Caco-2 (cell line): Measurements from ENCODE around the gene FAM171A2. TPM values are rescaled to one million over a fixed set of nuclear protein-coding genes. Genes with fewer than 3 reads are reported as not detected.

Experiments used
- BruUV-seq: library from RNA; stranded (reverse); fragments of 400-500 nt; replicated peaks from 2 replicates; lab custom pipeline; 2021; lab: Mats Ljungman, UMichigan
- CTCF ChIA-PET: fragments of 300-600 bp; sonication (Branson Sonifier 250); formaldehyde crosslinking; loops from one replicate; lab custom pipeline; 2022; ENCODE audit warnings: antibody characterized with exemption; lab: Charles Lee
- POLR2A ChIA-PET: fragments of 300-600 bp; sonication (Branson Sonifier 250); formaldehyde crosslinking; loops from one replicate; lab custom pipeline; 2022; ENCODE audit warnings: antibody characterized with exemption; lab: Charles Lee
- DNase-seq, 2 experiments: peaks; one replicate each; pipeline versions ENCODE4 v3.0.0 to v3.0.0-alpha.2; 2020 to 2022
- H3K27me3 ChIP-seq: replicated peaks from 2 replicates; pipeline ENCODE4 v1.6.0; 2011; ENCODE audit warnings: low read length; ENCODE audit not compliant: control insufficient read depth, insufficient read depth
- H3K36me3 ChIP-seq: 2 replicates; pipeline ENCODE4 v1.5.1; 2011; ENCODE audit warnings: low read length; ENCODE audit not compliant: control insufficient read depth, insufficient read depth
- H3K4me1 ChIP-seq: fragments of 250-450 bp; sonication (Bioruptor Pico); 2 replicates; pipeline ENCODE4 v1.5.1; 2020; ENCODE audit warnings: mild to moderate bottlenecking
- H3K4me3 ChIP-seq: 2 replicates; pipeline ENCODE4 v1.5.1; 2011; ENCODE audit warnings: low read depth, mild to moderate bottlenecking, control low read depth, low read length
- H3K9me3 ChIP-seq: fragments of 250-450 bp; sonication (Bioruptor Pico); 2 replicates; pipeline ENCODE4 v1.5.1; 2020; ENCODE audit warnings: mild to moderate bottlenecking, moderate library complexity
- H3K27ac Mint-ChIP-seq: one replicate; pipeline ENCODE4 v1.8.0; 2022; ENCODE audit warnings: mixed read lengths; ENCODE audit not compliant: unreplicated experiment
- H3K27me3 Mint-ChIP-seq: one replicate; pipeline ENCODE4 v1.8.0; 2022; ENCODE audit warnings: mixed read lengths; ENCODE audit not compliant: insufficient read depth, unreplicated experiment
- H3K36me3 Mint-ChIP-seq: one replicate; pipeline ENCODE4 v1.8.0; 2022; ENCODE audit warnings: mild to moderate bottlenecking, mixed read lengths; ENCODE audit not compliant: insufficient read depth, unreplicated experiment
- H3K4me1 Mint-ChIP-seq: one replicate; pipeline ENCODE4 v1.8.0; 2022; ENCODE audit warnings: low read depth, mixed read lengths; ENCODE audit not compliant: unreplicated experiment
- H3K4me3 Mint-ChIP-seq: one replicate; pipeline ENCODE4 v1.8.0; 2022; ENCODE audit warnings: mild to moderate bottlenecking, moderate library complexity, mixed read lengths; ENCODE audit not compliant: unreplicated experiment
- H3K9me3 Mint-ChIP-seq: one replicate; pipeline ENCODE4 v1.8.0; 2022; ENCODE audit warnings: mixed read lengths; ENCODE audit not compliant: unreplicated experiment
- CTCF ChIP-seq, 2 experiments: fragments of 200-600 bp in 1 of 2; IDR thresholded peaks; 1 replicate in 1 of 2; 2 replicates in 1 of 2; pipeline versions ENCODE4 v1.5.1 to v1.8.0; 2011 to 2022; ENCODE audit warnings: antibody characterized with exemption in 1 of 2, control low read depth in 1 of 2, inconsistent platforms in 1 of 2, low read depth in 1 of 2, low read length in 1 of 2, mild to moderate bottlenecking in 1 of 2, moderate library complexity in 1 of 2; ENCODE audit not compliant: insufficient read depth in 1 of 2, severe bottlenecking in 1 of 2, unreplicated experiment in 1 of 2
- intact Hi-C: fragments of 100-400 bp; cut with micrococcal nuclease; formaldehyde crosslinking; loops from one replicate; pipeline ENCODE4 v1.10.0; 2022; ENCODE audit not compliant: unreplicated experiment
- total RNA-seq: library from RNA; stranded (reverse); gene quantifications from 2 replicates; pipeline ENCODE4 v1.2.3, GENCODE V29; 2022

FAM171A2 gene
- total RNA-seq, 1 experiment from 2014 or later: 3.6 TPM

- intact Hi-C loops: no loop called here
- BruUV-seq: no TSS peak
- Mint-ChIP-seq H3K4me3 (no peak overlapping the region), H3K4me1 (peaks cover 17% of the 10 kb centered on the region), H3K9me3 (no peaks in the 10 kb centered on the region), H3K36me3 (peaks cover 23% of the 10 kb centered on the region), H3K27ac (no peak overlapping the region), H3K27me3 (peaks cover 19% of the 10 kb centered on the region)
- Histone ChIP-seq H3K4me3 (no peak overlapping the region), H3K36me3 (no peaks in the 10 kb centered on the region), H3K4me1 (peaks cover 13% of the 10 kb centered on the region), H3K27me3 (no peaks in the 10 kb centered on the region; the same call in 1 of the 2 replicates), H3K9me3 (no peaks in the 10 kb centered on the region)
- no peak for TF ChIP-seq CTCF (IDR thresholded peaks at IDR 0.05; ENCODE audit: insufficient read depth in 1 of 2, low read depth in 1 of 2, low read length in 1 of 2, severe bottlenecking in 1 of 2, unreplicated experiment in 1 of 2)
- ChIA-PET POLR2A (no interaction called here), CTCF (no interaction called here)
- DNase-seq: no peak
Measured at GRCh38 chr17:44312396-44313104, 51.1 kb downstream of the FAM171A2 start.

GRCh38 chr17:44311562-44312181 is 52.0 kb downstream of the FAM171A2 start:
- Histone ChIP-seq H3K36me3 (no peaks in the 10 kb centered on the region), H3K4me1 (peaks cover 13% of the 10 kb centered on the region), H3K27me3 (no peaks in the 10 kb centered on the region; the same call in 1 of the 2 replicates), H3K9me3 (no peaks in the 10 kb centered on the region), H3K4me3 (no peak overlapping the region)
- Mint-ChIP-seq H3K9me3 (no peaks in the 10 kb centered on the region), H3K27me3 (peaks cover 17% of the 10 kb centered on the region), H3K4me3 (no peak overlapping the region), H3K36me3 (peaks cover 18% of the 10 kb centered on the region), H3K27ac (no peak overlapping the region), H3K4me1 (peaks cover 21% of the 10 kb centered on the region)
- intact Hi-C loops: no loop called here
- ChIA-PET POLR2A (no interaction called here), CTCF (no interaction called here)
- BruUV-seq: no TSS peak
- TF ChIP-seq CTCF (IDR thresholded peaks at IDR 0.05; ENCODE audit: insufficient read depth in 1 of 2, low read depth in 1 of 2, low read length in 1 of 2, severe bottlenecking in 1 of 2, unreplicated experiment in 1 of 2): no peak
- DNase-seq: no peak

GRCh38 chr17:44310609-44311376 is 52.9 kb downstream of the FAM171A2 start:
- ChIA-PET CTCF (no interaction called here), POLR2A (no interaction called here)
- H3K9me3 Mint-ChIP-seq: no peaks in the 10 kb centered on the region
- DNase-seq: no peak
- peaks cover 15% of the 10 kb centered on the region for H3K4me1 Mint-ChIP-seq
- H3K27ac Mint-ChIP-seq: no peak overlapping the region
- Histone ChIP-seq H3K9me3 (no peaks in the 10 kb centered on the region), H3K4me1 (peaks cover 7% of the 10 kb centered on the region), H3K36me3 (no peaks in the 10 kb centered on the region), H3K27me3 (no peaks in the 10 kb centered on the region; the same call in 1 of the 2 replicates), H3K4me3 (no peak overlapping the region)
- H3K4me3 Mint-ChIP-seq: no peak overlapping the region
- no peak for TF ChIP-seq CTCF (IDR thresholded peaks at IDR 0.05; ENCODE audit: insufficient read depth in 1 of 2, low read depth in 1 of 2, low read length in 1 of 2, severe bottlenecking in 1 of 2, unreplicated experiment in 1 of 2)
- intact Hi-C loops: no loop called here
- peaks cover 15% of the 10 kb centered on the region for H3K27me3 Mint-ChIP-seq
- peaks cover 11% of the 10 kb centered on the region for H3K36me3 Mint-ChIP-seq
- no TSS peak for BruUV-seq
